Calu3 (cell line): Measurements from ENCODE around the gene GLIS1. TPM values are rescaled to one million over a fixed set of nuclear protein-coding genes. Genes with fewer than 3 reads are reported as not detected.

ENCODE experiments used
- BruUV-seq: library from RNA; stranded (reverse); fragments of 400-500 nt; replicated peaks from 2 replicates; lab custom pipeline; 2021; lab: Mats Ljungman, UMichigan
- CTCF ChIA-PET: fragments of 300-600 bp; sonication (Branson Sonifier 250); formaldehyde crosslinking; loops from one replicate; lab custom pipeline; 2022; ENCODE audit warnings: antibody characterized with exemption; lab: Charles Lee
- DNase-seq: peaks from one replicate; pipeline ENCODE4 v3.0.0; 2022
- H3K27ac Mint-ChIP-seq: one replicate; pipeline ENCODE4 v1.8.0; 2022; ENCODE audit warnings: mixed read lengths; ENCODE audit not compliant: unreplicated experiment
- H3K27me3 Mint-ChIP-seq: one replicate; pipeline ENCODE4 v1.8.0; 2022; ENCODE audit warnings: mixed read lengths; ENCODE audit not compliant: unreplicated experiment
- H3K36me3 Mint-ChIP-seq: one replicate; pipeline ENCODE4 v1.8.0; 2022; ENCODE audit warnings: mild to moderate bottlenecking, moderate library complexity, mixed read lengths; ENCODE audit not compliant: insufficient read depth, unreplicated experiment
- H3K4me1 Mint-ChIP-seq: one replicate; pipeline ENCODE4 v1.8.0; 2022; ENCODE audit warnings: mild to moderate bottlenecking, low read depth, mixed read lengths; ENCODE audit not compliant: unreplicated experiment
- H3K4me3 Mint-ChIP-seq: one replicate; pipeline ENCODE4 v1.8.0; 2022; ENCODE audit warnings: mild to moderate bottlenecking, low read depth, moderate library complexity, mixed read lengths; ENCODE audit not compliant: unreplicated experiment
- H3K9me3 Mint-ChIP-seq: one replicate; pipeline ENCODE4 v1.8.0; 2022; ENCODE audit warnings: low read depth, mixed read lengths; ENCODE audit not compliant: unreplicated experiment
- intact Hi-C: fragments of 100-400 bp; cut with micrococcal nuclease; formaldehyde crosslinking; loops from one replicate; pipeline ENCODE4 v1.10.0; 2022; ENCODE audit not compliant: unreplicated experiment
- total RNA-seq: library from RNA; stranded (reverse); gene quantifications from 2 replicates; pipeline ENCODE4 v1.2.3, GENCODE V29; 2022
- TF ChIP-seq, protein P1 (sequence below): fragments of 200-600 bp; IDR thresholded peaks from one replicate; pipeline ENCODE4 v1.8.0; 2022; ENCODE audit warnings: antibody characterized with exemption; ENCODE audit not compliant: unreplicated experiment

Gene GLIS1
- total RNA-seq, 1 experiment from 2014 or later = not detected

DNA sequence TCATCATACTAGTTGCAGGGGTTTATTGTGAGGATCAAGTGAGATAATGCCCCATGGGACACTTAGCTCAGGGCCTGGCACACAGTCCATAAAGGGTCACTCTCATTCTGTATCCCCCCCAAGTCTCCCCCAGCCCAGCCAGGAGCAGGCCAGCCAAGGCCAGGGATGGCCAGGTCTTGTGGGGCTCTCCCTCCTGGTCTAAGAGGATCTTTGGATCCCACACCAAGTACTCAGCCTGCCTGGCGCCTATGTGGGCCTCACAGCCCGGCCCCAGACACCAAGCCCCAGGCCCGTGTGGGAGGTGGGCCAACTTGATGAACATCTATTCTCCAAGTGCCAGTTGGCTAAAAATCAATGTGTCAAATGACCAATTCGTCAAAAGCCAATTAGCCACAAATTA is 117.8 kb downstream of the GLIS1 start:
- DNase-seq = no peak
- TF ChIP-seq, protein P1, sequence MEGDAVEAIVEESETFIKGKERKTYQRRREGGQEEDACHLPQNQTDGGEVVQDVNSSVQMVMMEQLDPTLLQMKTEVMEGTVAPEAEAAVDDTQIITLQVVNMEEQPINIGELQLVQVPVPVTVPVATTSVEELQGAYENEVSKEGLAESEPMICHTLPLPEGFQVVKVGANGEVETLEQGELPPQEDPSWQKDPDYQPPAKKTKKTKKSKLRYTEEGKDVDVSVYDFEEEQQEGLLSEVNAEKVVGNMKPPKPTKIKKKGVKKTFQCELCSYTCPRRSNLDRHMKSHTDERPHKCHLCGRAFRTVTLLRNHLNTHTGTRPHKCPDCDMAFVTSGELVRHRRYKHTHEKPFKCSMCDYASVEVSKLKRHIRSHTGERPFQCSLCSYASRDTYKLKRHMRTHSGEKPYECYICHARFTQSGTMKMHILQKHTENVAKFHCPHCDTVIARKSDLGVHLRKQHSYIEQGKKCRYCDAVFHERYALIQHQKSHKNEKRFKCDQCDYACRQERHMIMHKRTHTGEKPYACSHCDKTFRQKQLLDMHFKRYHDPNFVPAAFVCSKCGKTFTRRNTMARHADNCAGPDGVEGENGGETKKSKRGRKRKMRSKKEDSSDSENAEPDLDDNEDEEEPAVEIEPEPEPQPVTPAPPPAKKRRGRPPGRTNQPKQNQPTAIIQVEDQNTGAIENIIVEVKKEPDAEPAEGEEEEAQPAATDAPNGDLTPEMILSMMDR = no peak
- H3K36me3 Mint-ChIP-seq = peaks cover 4% of the 10 kb centered on the region
- CTCF ChIA-PET = no interaction called here
- H3K4me3 Mint-ChIP-seq = no peak overlapping the region
- BruUV-seq = no TSS peak
- intact Hi-C loops = no loop called here
- no peaks in the 10 kb centered on the region for H3K9me3 Mint-ChIP-seq
- H3K27me3 Mint-ChIP-seq = peaks cover 41% of the 10 kb centered on the region
- H3K4me1 Mint-ChIP-seq = no peaks in the 10 kb centered on the region
- H3K27ac Mint-ChIP-seq = no peak overlapping the region

DNA sequence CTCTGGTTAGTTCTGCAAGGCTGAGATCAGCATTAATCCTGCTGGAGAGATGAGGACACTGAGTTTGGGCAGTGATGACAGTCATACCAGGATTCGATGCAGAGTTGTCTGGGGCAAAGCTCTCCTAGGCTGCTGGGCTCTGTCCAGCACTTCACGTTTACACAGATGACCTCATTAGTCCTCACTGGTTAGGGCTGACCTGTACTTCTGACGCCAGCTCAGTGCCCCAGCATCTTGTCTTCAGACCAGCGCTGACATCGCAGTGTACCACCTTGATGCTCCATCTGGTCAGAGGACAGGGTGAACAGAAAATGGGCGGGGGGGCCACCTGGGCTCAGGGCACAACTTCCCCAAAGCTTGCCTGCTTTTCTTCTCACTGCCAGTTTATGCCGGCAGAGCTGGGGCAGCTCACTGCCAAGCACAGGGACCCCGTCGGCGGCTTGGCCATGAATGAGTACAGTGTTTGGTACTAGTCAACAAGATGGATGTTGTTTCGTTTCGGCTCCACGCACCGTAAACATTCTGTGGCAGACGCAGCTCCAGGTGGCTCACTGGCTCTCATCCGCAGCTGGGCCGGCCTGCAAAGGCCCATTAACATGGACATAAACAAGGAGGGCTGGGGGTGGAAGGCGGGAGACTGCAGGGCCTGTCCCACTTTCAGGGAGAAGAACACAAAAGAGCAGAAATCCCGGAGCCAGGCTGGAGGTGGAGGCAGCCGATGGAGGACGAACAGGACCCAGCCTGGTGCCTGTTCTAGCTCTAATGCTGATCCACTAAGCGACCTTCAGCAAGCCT is 118.7 kb downstream of the GLIS1 start:
- no peaks in the 10 kb centered on the region for H3K4me1 Mint-ChIP-seq
- H3K36me3 Mint-ChIP-seq = peaks cover 4% of the 10 kb centered on the region
- H3K27me3 Mint-ChIP-seq = peaks cover 40% of the 10 kb centered on the region
- CTCF ChIA-PET = no interaction called here
- H3K4me3 Mint-ChIP-seq = no peak overlapping the region
- TF ChIP-seq, protein P1 = no peak
- no peak overlapping the region for H3K27ac Mint-ChIP-seq
- intact Hi-C loops = no loop called here
- DNase-seq = no peak
- BruUV-seq = no TSS peak
- no peaks in the 10 kb centered on the region for H3K9me3 Mint-ChIP-seq

DNA sequence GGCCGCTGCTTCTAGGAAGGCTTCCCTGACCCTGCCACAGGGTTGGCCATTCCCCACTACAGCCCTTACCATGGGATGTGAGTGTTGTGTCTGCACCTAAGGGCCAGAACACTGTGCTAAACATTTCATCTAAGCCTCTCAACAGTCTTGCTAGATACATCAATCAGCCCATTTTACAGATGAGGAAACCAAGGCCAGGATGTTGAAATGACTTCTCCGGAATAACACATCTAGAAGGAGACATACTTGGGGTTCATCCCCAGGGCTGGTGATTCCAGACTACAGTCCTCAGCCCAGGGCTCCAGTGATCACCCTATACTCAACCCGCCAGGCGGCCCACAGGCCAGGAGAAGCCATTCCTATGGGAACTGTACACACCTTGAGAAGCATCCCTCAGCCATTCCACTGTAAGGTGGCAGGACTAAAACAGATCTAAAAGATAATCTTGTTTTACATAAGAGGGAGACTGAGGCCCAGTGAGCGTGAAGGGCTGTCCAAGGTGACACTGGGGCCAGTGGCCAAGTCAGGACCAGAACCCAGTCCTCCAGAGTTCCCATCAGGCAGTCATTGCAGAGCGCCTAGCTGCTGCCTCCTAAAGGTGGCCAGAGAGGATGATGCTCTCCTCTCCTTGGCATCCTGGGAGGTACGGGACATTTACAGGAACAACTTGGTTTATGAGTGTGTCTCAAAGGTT is 119.5 kb downstream of the GLIS1 start:
- Mint-ChIP-seq H3K27me3 (peaks cover 40% of the 10 kb centered on the region), H3K9me3 (no peaks in the 10 kb centered on the region), H3K36me3 (peaks cover 4% of the 10 kb centered on the region), H3K4me1 (no peaks in the 10 kb centered on the region), H3K4me3 (no peak overlapping the region), H3K27ac (no peak overlapping the region)
- CTCF ChIA-PET = no interaction called here
- DNase-seq = no peak
- no TSS peak for BruUV-seq
- intact Hi-C loops = no loop called here
- TF ChIP-seq, protein P1 = no peak

DNA sequence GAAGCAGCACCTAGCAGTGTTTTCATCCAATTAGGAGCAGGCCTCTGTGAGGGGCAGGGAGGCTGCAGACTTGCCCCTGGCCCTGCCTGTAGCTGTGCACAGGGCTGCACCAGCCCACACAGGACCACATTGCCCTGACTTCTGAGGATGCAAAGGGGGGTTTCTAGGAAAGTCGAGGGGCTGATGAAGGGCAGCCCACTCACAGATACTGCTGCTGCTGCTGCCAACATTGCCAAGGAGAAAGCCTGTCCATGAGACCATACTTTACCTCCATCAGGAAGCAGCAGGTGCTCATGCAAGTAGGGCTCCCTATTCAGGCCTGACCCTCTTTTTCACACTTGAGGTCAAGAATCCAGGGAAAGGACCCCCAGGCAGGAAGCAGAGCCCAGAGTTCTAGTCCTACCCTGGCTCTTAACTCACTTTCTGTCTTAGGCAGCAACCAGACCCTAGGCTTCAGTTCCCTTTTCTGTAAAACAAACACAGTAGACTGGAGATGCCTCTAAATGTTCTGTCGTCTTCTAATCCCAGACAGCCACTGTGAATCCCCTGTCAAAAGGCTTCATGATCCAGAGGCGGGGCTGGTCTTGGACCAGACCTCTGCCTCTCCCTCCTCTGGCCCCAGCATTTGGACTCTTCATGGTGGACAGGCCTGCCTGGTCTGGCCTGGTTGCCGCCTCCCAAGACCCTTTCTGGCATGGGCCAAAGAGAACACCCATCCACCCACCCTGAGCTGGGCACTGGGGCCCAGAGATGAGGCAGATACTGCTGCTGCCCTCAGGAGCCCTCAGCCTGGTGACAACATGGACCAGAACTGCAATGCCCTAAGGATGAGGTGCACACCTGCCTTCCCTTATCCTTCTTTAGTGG is 120.2 kb downstream of the GLIS1 start:
- DNase-seq = no peak
- H3K27me3 Mint-ChIP-seq = peaks cover 40% of the 10 kb centered on the region
- no peaks in the 10 kb centered on the region for H3K9me3 Mint-ChIP-seq
- peaks cover 4% of the 10 kb centered on the region for H3K36me3 Mint-ChIP-seq
- intact Hi-C loops = no loop called here
- no TSS peak for BruUV-seq
- H3K4me3 Mint-ChIP-seq = no peak overlapping the region
- H3K4me1 Mint-ChIP-seq = no peaks in the 10 kb centered on the region
- no peak overlapping the region for H3K27ac Mint-ChIP-seq
- TF ChIP-seq, protein P1 = no peak
- CTCF ChIA-PET = no interaction called here
